Activated CD8-positive, alpha-beta memory T cell treated with anti-CD3 and anti-CD28 coated beads for 4 hours (primary cell): ENCODE measurements around the gene GPC3.
"Not testable (repeated sequence)": the region's sequence is repeated elsewhere in the genome, so short reads cannot be mapped to it uniquely, and the experiment has no call there.

Experiments used
- DNase-seq, 2 donors: peaks; one replicate each; pipeline ENCODE4 v3.0.0-alpha.2; 2020; ENCODE audit warnings: low read depth in 2 of 2

The GPC3 gene

DNA sequence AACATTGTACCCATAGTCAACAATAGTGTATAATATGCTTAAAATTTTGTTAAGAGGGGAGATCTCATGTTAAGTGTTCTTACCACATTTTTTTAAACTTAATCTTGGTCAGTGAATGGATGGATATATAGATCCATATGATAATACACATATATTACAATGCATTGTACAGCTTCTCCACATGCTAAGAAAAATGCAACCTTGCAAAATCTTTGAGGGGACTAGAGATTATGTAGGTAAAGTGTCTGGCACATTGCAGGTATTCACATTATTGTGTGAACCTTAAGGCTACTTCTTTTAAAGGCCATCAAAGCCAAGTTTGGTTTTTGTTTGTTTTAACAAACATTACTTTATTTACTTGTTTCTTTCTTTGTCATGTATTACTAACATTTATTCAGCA lies 10.4 kb upstream of the GPC3 start:
- no peak for DNase-seq

DNA sequence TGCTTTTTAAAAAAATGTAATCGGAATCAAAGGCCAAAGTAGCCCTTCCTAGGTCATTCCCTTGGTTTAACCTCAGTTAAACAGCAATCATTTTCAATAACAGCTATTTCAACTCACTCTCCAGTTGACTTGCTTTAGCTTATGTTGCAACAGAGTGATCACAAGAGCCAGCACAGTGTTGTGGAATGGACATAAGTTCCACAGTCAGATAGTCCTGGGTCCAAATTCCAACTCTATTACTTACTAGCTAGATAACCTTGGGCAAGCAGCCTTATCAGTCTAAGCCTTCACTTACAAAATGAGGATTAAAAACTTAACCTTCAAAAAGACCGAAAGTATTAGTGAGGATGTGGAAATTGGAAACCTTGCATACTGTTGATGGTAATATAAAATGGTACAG lies 9.2 kb upstream of the GPC3 start:
- no peak for DNase-seq

DNA sequence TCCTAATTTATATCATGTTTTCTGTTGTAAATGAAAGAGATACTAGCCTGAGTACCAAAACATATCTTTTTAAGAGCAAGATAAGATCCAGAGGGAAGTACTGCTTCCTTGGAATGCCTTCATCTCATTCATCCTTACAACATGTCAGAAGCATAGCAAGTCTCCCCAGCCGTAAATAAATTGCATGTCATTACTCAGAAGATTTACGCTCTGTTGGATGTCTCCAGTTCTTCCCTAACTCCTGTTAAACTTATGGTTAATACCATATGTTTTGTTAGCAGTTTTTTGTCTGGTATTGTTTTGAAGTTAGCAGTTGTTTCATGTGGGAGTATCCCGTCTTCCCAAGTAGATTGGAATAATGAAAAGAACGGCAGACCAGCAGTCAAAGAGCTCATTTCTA lies 7.5 kb upstream of the GPC3 start:
- DNase-seq = no peak

DNA sequence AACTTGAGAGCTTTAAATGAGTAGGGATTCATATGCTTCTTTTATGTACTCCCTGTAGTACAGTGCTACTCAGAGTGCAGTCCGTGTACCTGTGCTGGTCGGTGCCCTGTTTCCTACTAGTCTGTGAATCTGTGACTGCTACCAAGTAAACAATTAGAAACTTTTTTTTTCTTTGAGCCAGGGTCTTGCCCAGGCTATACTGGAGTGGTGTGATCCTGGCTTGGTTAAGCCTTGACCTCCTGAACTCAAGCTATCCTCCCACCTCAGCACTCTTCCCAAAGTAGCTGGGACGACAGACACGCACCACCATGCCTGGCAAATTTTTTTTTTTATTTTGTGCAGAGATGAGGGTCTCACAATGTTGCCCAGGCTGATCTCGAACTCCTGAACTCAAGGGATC lies 6.4 kb upstream of the GPC3 start:
- DNase-seq = no peak

DNA sequence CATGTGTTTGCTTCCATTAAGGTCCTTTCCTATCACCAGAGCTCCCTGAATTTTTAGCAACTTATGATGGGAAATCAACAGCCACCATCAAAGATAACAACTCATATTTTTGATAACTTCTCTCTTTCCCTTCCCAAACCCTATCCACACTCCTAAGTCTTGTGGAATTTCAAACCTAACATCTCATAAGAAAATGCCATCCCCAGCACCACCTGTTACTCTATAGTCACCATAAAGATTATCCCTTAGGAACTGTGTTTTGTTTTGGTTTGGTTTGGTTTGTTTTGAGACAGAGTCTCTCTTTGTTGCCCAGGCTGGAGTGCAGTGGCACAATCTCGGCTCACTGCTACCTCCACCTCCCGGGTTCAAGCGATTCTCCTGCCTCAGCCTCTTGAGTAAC lies 5.7 kb upstream of the GPC3 start:
- not testable (repeated sequence) for DNase-seq

DNA sequence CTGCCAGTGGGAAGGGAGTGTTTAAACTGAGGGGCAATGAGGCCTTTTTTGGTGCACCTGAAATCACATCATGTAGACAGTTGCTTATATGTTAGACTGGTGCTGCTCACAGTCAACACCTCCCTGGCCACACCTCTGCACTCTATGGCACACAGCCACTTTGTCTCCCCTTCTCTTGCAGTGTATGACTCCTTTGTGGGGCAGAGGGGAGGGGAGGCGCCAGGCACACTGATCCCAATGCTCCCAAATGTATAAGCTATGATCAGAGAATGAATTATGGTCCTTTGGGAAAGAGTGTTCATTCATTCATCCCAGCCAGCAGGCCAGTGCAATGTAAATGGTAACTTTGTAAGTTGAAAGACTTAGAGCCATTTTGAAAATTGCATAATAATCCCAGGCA lies 4.6 kb upstream of the GPC3 start:
- no peak for DNase-seq

DNA sequence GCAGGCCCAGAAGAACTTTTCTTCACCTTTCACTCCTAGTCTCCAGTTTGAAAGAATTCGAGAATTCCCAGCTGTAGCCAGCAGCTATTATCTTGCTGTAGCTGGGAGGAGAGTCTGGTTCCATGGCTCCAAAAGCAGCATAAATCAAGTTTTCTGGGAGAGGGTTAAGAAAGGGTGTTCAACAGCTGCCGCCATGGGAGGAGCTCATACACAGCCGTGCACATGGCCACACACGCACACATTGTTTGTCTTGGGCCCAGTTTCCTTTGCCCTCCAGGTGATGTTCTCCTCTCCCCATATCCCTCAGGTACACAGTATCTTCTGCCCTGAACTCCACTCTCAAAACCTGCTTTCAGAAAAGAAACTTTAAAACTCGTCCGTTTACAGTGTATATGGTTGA lies 4.1 kb upstream of the GPC3 start:
- DNase-seq = no peak

DNA sequence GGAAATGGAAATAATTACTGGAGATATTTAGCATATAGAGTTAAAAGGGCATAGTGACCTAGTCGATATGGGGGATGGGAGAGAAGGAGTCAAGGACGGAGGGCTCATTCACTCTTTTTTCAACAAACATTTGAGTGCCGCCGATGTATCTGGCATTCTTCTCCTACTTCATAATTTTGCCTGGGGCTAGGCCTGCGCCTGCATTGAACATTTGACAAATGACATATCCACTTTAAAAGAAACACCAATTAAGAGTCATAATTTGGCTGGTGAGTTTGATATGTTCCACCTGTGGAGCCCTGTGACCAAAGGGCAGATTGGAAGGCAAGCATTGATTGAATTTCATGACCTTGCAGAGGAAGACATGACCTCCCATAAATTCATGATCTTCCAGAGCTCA lies 2.6 kb upstream of the GPC3 start:
- DNase-seq = no peak

DNA sequence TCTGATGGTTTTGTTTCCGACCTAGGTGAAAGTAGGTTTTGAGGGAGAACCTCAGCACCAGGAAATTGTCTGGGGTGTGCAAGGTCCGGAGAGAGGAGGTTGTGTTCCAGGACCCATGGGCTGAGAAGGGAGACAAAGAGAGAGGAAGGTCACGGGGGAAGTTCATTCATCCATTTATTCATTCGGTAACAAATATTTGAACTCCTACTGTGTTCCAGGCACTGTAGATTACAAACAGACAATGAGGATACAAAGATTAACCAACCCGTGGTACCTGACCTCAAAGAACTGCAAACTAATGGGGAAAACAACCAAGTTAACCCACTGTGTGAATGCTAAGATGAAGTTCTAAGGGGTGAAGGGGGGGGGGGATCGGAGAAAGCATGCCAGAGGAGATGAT lies 1.8 kb upstream of the GPC3 start:
- DNase-seq = no peak

DNA sequence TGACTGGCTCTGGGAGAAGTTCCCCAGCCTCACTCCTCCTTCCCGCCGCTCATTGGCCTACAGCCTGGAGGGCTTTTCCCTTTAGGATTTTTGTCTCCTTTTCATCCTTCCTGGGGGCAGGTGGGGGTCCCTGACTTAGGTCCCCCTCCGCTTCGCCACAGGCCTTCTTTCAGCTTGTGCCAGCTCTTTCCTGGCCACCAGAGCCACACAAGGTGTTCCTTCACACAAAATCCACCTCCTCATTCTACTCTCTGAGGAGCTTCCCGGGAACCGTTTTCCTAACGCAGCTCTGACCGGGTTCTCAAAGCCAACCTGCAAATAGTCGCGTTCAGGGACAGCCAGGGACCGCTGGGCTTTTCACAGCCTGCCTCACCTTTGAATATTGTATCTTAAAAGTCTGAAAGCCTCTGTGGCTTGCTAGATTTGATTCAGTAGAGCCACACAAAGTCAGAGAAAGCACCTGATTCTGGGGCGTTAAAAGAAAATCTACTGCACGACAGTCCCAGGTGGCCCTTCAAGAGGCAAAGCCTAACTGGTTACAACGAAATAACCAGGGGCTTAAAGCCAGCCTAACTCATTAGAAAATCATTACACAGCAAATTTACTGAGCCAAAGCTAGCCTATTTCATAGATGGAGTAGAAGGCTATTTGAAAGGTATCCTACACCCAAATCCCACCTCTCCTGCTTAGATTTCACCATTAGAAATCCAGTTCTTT lies 731 bp upstream of the GPC3 start:
- no peak for DNase-seq

DNA sequence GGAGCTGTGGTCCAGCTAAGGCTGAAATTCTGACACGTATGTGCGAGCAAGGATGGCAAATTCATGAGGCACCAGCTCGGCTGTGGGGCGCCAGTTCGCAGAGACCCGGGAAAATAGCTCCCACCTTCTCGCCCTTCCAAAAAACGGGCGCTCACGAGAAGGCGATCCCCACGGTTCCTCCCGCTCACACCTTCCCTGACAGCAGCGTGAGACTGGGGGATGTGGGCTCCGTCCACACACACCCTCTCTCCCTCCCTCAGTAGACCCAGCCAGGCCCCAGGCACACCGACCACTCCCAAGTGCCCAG lies 584 bp downstream of the GPC3 start:
- no peak for DNase-seq

DNA sequence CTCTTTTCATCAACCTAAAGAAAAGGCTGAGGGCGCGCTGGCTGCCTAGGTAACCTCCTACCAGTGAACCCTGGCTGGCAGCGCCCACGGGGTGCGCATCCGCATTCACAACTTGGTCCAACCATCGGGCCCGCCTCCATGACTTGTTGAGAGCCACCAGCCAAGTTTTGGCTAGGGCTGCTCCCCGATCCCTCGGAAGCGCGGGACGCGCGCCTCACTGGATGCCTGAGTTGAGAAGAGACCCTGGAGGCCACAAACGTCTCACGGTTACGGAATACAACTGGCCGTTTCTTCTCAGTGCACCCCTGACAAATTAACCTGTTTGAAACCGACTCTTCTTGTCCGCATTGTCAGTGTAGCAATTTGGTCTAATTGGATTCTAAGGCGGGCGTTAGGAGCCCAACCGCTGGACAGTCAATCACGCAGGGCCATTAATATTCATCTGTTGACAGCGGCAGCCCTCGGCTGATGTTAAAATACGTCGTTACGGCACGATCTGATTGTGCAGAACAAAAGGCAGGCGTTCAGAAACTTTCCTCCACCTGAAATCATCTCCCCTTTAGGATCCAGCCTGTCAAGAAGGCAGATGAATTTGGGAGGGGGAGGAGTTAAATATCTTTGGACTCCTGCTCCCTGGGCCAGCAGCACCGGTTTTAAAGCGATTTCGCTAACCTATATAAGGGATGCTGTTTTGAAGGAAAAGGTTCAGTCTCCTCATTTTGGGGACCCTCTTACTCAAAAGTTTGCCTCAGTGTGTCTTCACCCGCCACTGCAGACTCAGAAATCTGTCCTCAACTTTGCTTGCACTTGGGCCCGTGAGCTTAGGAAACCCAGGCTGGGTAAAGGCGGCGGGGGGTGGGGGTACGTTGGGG lies 1.2 kb downstream of the GPC3 start:
- no peak for DNase-seq

DNA sequence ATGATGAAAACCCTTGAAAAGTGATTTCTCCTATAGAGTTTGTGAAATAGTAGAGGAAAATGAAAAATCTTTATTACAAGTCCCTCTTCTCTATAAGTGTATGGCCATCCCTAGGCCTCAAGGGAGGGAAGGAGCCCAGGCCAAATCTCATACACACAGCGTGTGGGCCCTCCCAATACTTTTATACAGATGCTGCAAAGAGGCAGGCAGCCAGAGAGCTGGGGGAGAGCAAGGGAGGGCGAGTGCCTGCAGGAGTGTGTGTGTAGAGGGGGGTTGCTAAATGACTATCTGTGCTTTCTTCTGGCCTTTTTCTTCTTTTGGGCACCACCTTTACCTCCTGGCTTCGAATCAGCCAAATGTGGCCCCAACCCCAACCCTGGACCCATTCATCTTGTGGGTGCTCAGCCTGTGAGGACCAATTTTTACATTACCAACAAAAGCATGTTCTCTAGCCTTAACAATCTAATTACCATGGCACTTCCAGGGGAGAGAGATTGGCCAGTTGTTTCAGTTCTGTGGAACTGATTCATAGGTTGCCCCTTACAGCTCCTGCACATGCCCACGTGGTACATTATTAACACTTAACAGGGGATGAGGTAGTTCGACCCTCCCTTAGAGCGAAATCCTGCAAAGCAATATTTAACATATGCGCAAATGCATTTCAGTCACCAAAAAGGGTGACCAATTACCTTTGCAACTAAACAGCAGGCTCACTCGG lies 2.0 kb downstream of the GPC3 start:
- DNase-seq = no peak

DNA sequence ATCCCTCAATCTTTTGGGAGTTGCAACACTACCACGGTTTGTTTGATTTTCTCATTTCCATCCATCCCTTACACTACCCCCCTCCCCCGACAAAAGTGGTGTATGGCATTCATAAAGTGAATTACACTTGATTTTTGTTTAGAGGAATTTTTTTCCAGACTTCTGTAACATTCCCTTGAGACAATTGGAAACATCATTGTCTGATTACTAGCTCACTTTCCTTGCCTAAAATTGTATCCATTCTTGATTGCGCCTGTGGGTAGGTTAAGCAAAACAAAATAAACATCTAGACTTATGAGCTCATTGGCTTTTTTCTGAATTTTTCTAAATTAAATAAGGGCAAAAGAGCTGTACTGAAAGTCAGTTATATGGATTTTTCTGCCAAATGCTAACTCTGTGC lies 3.5 kb downstream of the GPC3 start:
- DNase-seq = no peak

DNA sequence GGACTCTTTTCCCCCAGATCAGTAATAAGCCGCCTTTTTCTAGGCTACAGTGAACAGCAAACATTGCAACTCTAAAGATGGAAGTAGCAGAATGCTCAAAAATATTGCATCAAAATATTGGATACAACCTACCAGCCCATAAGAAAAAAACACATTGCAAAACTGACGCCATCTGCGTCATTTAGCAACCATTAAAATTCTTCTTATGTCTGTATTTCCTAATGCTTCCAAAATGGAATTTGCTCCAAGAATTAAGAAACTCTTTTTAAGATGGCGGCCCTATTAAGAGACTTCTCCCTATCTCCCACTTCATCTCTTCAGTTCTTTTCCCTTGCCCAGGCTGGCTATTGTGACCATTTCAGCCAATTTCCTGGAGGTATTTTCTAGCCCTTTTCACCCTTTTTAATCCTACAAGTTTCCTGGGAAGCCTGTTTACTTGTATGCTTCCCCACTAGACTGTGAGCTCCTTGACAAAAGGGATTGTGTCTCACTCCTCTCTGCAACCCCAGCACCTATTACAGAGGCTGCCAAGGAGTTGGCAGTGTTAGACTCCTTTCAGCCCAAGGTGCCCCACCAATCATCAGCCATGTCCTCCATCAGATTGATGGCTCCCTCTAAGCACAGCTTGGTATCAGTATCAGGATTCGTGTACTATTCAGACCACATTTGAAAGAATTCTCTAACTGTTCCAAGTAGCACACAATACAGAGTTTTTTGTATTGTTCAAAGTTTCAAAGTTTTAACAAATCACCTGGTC lies 4.4 kb downstream of the GPC3 start:
- DNase-seq = no peak

DNA sequence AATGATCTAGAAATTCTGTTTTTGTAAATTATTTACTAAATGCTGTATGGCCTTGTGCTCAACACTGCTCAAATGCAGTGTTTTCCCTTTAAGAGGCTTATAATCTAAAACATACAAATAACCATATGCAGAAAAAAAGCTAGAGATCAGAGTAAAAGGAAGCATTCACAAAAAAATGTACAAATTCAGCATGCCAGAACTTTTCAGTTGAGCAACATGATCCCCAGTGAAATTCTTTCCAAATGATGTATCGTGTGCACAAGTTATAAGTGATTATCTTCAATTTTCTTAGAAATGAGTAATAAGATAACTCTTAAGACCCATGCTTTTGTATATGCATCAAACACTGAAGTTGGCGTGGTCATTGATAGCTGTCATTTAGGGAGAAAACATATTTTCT lies 5.0 kb downstream of the GPC3 start:
- DNase-seq = no peak

DNA sequence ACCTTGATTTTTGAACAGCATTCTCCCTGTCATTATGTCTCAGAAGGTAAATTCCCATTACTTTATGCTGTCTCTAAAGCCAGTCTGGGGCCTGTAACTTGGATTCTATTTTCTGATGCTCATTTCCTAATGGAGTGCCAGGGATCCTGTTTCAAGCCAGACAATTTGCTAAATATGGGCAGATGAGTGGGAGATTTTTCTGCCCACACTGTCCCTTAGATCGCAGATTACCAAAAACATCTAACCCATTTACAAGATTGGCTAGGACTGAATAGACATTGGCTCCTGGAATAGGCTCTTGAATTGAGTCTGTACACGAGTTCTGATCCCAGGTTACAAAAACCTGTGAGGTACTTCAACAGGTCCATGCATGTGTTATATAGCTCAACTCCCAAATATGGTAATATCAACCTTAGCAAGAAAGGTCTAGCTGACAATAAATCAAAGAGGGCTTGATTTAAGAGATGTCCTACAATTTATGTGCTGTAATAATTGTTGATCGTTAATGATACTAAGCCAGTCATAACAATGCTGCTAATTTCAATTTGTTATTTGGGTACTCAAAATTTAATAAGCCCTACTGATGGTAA lies 5.7 kb downstream of the GPC3 start:
- DNase-seq = no peak

DNA sequence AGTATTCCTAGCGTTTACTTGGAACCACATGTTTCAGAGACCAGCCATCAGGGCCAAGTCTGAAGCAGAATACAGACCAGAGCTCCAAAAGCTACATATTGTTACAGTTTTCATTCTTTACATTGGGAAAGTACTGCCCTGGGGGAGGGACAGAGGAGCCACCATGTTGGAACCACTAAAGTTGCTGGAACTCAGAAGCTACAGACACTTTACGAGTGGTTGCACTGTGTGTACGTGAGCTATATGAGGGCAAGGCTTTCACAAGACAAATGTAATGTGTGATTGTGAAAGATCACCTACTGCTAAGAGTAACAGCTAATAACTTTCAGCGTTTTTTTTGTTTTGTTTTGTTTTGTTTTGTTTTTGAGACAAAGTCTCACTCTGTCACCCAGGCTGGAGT lies 11.7 kb downstream of the GPC3 start:
- no peak for DNase-seq

DNA sequence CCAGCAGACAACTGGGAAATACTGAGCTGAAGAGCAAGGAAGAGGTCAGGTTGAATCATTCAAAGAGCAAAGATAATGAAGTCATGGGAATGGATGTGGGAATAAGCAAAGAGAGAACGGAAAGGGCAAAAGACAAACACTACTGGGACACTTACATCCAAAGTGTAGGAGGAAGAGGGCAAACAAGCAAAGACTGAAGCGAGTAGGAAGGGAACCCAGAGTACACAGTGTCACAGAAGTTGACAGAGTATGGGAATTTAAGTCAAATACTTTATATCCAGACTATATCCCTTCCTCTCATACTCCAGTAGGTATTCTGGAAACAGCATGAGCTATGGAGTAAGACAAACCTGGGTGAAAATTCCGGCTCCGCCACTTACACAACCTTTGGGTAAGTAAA lies 12.5 kb downstream of the GPC3 start:
- DNase-seq = no peak

DNA sequence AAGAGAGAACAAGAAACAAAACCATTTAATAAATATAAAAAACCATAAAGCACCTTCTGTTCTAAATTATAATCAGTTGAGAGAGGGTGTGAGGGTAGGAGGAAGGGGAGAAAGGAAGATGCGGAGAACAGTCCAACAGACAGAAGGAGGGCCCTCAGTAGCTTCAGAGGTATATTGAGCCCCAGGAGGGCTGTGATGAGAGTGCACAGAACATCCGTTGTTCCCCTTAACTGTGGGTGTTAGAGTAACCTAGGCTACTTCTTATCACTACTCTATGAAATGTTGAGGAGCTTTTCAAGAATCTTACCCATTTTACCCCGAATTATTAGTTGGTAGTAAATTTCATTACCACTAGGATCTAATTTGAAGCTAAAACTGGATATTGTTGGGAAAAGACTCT lies 13.8 kb downstream of the GPC3 start:
- DNase-seq = no peak

DNA sequence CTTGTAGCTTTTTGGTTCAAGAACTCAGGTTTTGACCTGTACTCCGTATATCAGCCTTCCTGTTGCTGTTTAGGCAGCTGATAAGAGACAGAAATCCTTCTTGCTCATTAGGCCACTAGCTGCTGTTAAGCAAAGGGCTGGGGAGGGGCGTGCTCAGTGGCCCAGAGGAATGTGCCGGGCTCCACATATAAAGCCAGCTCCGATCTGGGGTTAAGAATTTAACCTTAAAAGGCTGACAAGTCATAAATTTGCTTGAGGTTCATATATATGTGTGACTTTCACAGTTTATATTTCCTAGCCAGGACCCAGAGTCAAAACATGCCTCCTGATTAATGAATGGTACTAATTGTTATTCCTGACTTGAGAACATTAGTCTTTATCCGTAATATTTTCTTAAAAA lies 15.3 kb downstream of the GPC3 start:
- DNase-seq = no peak

DNA sequence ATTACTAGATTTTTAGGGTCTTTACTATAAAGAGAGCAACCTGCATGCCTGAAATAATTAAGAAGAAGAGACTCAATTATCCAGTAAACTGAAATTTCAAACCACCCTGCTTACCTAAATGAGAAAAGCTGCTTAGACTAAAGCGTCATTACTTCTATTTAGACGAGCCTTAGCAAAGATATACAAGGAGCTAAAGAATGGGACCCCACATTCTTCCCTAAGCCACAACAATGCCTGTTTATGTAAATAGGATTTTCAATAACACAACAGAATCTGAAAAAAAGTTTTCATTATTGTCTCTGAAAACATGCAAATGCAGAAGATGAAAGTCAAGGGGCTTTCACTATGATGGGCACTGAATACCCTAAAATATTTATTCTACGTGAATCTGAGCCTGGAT lies 16.2 kb downstream of the GPC3 start:
- no peak for DNase-seq
